AG09309 (cell line): ENCODE measurements around the gene TMEM132C.

Source experiments
- DNase-seq: peaks from one replicate; pipeline ENCODE4 v3.0.0-alpha.2; 2010; ENCODE audit warnings: low read depth
- H3K4me3 ChIP-seq: 2 replicates; pipeline ENCODE4 v1.5.1; 2011; ENCODE audit warnings: mild to moderate bottlenecking, low read depth, low read length, moderate library complexity; ENCODE audit not compliant: control insufficient read depth
- TF ChIP-seq, protein P1 (sequence below): IDR thresholded peaks from 2 replicates; pipeline ENCODE4 v1.5.1; 2011; ENCODE audit warnings: mild to moderate bottlenecking, low read depth, low read length, inconsistent platforms; ENCODE audit not compliant: insufficient read depth, control insufficient read depth; ENCODE audit errors: missing control alignments

TMEM132C gene

DNA sequence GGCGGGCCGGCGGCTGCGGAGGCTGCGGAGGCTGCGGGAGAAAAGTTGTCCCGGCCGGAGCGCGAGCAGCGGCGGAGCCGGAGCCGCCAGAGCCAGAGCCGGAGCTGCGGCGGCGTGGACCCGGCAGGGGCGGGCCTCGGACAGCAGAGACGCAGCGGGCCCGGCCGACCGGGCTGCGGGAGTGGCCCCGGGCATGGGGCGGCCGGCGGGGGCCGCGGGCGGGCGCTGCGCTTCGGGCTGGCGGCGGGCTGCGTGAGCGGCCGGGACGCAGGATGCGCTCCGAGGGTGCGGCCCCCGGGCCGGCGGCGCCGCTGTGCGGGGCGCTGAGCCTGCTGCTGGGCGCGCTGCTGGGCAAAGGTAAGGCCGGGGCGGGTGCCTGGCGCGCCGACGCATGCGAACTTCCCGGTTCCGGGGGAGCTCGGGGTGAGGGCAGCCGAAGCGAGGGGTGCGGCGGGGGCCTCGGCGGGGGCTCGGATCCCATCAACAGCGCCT lies at the start of gene TMEM132C:
TMEM132C (plus strand) TSS at position 40 of the 492 bp plus-strand sequence; CDS start at position 273, 233 bp downstream.
- H3K4me3 ChIP-seq = no peak within 1 kb of the TSS
- TF ChIP-seq, protein P1, sequence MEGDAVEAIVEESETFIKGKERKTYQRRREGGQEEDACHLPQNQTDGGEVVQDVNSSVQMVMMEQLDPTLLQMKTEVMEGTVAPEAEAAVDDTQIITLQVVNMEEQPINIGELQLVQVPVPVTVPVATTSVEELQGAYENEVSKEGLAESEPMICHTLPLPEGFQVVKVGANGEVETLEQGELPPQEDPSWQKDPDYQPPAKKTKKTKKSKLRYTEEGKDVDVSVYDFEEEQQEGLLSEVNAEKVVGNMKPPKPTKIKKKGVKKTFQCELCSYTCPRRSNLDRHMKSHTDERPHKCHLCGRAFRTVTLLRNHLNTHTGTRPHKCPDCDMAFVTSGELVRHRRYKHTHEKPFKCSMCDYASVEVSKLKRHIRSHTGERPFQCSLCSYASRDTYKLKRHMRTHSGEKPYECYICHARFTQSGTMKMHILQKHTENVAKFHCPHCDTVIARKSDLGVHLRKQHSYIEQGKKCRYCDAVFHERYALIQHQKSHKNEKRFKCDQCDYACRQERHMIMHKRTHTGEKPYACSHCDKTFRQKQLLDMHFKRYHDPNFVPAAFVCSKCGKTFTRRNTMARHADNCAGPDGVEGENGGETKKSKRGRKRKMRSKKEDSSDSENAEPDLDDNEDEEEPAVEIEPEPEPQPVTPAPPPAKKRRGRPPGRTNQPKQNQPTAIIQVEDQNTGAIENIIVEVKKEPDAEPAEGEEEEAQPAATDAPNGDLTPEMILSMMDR = no peak
- no peak for DNase-seq

DNA sequence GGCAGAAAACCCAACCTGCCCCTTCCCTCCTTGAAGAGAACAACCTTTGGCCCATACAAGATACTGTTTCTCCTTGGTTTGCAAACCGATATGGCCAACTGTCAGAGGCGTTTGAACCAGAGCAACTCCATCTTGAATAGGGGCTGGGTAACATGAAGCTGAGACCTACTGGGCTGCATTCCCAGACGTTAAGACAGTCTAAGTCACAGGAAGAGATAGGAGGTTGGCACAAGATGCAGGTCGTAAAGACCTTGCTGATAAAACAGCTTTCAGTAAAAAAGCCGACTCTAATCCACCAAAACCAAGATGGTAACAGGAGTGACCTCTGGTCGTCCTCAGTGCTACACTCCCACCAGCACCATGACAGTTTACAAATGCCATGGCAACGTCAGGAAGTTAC lies 42.7 kb upstream of the TMEM132C start:
- no peak overlapping the region for H3K4me3 ChIP-seq
- no peak for DNase-seq
- TF ChIP-seq, protein P1 = no peak

DNA sequence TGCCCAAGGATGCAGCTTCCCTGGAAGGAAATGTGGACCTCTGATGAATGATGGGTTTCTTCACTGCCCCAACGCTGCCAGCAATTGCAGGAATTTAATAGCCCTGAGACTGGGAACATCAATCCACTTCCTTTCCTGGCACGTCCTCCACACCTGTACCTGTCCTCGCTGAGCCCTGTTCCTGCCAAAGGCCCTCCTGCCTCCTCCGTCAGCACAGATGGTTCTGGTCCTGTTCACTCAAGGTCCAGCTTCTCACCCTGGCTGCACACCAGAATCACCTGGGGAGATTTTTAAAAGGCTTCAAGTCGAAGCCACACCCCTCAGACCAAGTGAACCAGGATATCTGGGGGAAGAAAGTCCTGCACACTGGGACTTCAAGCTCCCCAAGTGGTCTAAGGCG lies 38.4 kb upstream of the TMEM132C start:
- TF ChIP-seq, protein P1 = no peak
- no peak overlapping the region for H3K4me3 ChIP-seq
- DNase-seq = no peak

DNA sequence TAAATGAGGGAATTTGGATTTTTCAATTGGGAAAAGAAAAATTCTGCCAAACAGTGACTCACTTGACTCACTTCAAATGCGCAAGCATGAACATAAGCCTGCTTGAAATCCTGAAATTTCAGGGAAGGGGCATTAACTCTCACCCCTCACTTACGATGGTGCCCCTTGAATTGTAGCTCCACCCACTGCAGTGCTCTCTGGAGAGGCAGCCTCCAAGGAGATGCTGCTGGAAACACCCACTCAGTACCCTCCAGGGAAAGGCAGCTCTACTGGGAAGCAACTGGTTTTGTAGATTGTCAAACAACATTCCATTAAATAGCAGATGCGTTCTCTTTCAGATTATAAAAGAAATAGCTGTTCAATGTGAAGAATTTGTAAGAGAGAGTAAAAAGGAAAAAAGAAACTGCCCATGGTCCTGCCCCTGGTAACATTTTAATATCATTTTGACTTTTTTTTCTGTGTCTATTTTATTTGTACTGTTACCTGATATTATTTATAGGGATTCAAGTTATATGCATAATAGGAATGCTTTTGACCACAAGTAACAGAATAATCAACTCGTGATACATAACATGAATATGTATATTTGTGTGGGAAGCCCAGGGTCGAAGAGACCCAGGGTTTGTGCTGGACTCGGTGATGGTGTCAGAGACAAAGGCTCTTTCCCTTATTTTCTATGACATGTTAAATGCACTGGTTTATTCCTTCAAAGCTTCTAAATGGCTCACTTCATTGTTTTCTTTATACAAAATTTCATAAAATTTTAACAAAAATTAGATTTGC lies 31.1 kb upstream of the TMEM132C start:
- H3K4me3 ChIP-seq = no peak overlapping the region
- no peak for DNase-seq
- TF ChIP-seq, protein P1 = no peak

DNA sequence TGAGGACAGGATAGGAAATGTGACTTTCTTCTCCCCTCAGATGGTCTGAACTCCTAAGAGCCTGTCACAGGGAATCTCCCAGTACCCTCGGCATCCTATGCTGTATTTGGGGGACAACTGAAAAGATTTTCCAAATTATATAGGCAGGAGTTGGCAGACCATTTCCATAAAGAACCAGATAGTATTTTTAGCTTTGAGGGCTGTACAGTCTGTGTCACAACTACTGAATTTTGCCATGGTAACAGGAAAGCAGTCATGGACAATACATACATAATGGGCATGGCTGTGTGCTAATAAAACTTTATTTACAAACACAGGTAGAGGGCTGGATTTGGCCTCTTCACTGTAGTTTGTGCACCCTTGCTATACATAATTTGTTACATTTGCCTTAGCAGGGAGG lies 30.4 kb upstream of the TMEM132C start:
- DNase-seq = no peak
- TF ChIP-seq, protein P1 = no peak
- no peak overlapping the region for H3K4me3 ChIP-seq

DNA sequence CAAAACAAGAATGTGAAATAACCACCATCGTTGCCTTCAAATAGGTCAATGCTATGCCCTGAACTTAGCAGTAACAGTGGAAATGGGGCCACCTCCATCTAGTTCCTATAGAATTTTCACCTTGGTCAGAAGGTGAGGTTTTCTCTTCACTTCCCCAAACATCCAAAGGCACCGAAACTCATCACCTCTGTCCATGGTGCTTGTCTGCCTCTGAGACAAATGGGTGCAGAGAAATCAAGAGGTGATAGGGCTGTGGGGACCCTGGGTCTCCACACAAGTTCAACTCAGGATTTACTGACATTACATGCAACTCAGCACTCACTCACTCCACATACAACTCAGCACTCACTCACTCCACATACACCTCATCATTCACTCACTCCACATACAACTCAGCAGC lies 26.2 kb upstream of the TMEM132C start:
- DNase-seq = no peak
- H3K4me3 ChIP-seq = no peak overlapping the region
- TF ChIP-seq, protein P1 = no peak

DNA sequence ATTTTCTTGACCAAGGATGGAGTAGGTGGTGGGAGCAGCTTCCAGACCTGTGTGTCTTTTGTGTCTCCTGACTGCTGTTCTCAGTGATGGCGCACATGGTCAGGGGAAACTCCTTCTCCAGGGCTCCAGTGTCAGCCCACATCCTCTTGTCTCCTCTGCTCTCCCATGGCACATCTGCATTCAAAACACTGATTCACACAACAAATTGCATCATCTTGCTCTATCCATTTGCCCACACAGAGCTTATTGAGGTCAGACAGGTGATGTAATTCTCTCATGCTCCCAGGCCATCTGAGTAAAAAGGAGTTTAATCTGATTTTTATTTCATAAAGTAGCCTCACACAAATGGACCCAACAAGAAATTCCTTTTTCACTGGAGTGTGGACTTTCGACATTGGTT lies 21.8 kb upstream of the TMEM132C start:
- DNase-seq = no peak
- H3K4me3 ChIP-seq = no peak overlapping the region
- TF ChIP-seq, protein P1 = no peak
